GM21526 (cell line): ENCODE measurements around the gene DCTN4.
"Not testable (repeated sequence)": the region's sequence is repeated elsewhere in the genome, so short reads cannot be mapped to it uniquely, and the experiment has no call there.

Experiments
- ATAC-seq: cut with Tn5 transposase; IDR thresholded peaks from one replicate; pipeline ENCODE4 v1.9.1; 2021; ENCODE audit warnings: moderate library complexity; ENCODE audit not compliant: unreplicated experiment, low FRiP score

Gene DCTN4

GRCh38 chr5:150778517-150779396, 19.9 kb upstream of the DCTN4 start, which contains the start of gene SMIM3:
Gene SMIM3 (plus strand): TSS chr5:150778757. CDS start chr5:150795441, 16,684 bp downstream.
- ATAC-seq, result no peak

GRCh38 chr5:150778088-150778516, 19.3 kb upstream of the DCTN4 start:
- ATAC-seq, result no peak

GRCh38 chr5:150777685-150778084, 18.9 kb upstream of the DCTN4 start:
- no peak for ATAC-seq

GRCh38 chr5:150774145-150774544, 15.3 kb upstream of the DCTN4 start:
- no peak for ATAC-seq

GRCh38 chr5:150771034-150771795, 12.4 kb upstream of the DCTN4 start:
- ATAC-seq, result no peak

GRCh38 chr5:150766251-150766650, 7.4 kb upstream of the DCTN4 start:
- no peak for ATAC-seq

GRCh38 chr5:150765799-150766169, 7.0 kb upstream of the DCTN4 start:
- no peak for ATAC-seq

GRCh38 chr5:150765011-150765798, 6.4 kb upstream of the DCTN4 start:
- no peak for ATAC-seq

- no peak for ATAC-seq
Measured at GRCh38 chr5:150764530-150764929, 5.7 kb upstream of the DCTN4 start.

- no peak for ATAC-seq
Measured at GRCh38 chr5:150763023-150763769, 4.4 kb upstream of the DCTN4 start.

- ATAC-seq, result no peak
Measured at GRCh38 chr5:150762211-150762610, 3.4 kb upstream of the DCTN4 start.

GRCh38 chr5:150759334-150759583, 442 bp upstream of the DCTN4 start:
- no peak for ATAC-seq

- ATAC-seq, result peak; percentile 24
Measured at GRCh38 chr5:150758203-150758530, 650 bp downstream of the DCTN4 start.

- no peak for ATAC-seq
Measured at GRCh38 chr5:150757087-150757649, 1.6 kb downstream of the DCTN4 start.

GRCh38 chr5:150753863-150754262, 5.0 kb downstream of the DCTN4 start:
- ATAC-seq, result no peak

GRCh38 chr5:150753463-150753862, 5.4 kb downstream of the DCTN4 start:
- ATAC-seq, result no peak

GRCh38 chr5:150751096-150751891, 7.5 kb downstream of the DCTN4 start:
- ATAC-seq, result no peak

GRCh38 chr5:150750469-150750868, 8.3 kb downstream of the DCTN4 start:
- ATAC-seq, result no peak

- not testable (repeated sequence) for ATAC-seq
Measured at GRCh38 chr5:150743142-150743488, 15.7 kb downstream of the DCTN4 start.
